AG09309 (cell line): ENCODE results near the gene CBARP.

ENCODE experiments used
- DNase-seq: peaks from one replicate; pipeline ENCODE4 v3.0.0-alpha.2; 2010; ENCODE audit warnings: low read depth
- H3K4me3 ChIP-seq: 2 replicates; pipeline ENCODE4 v1.5.1; 2011; ENCODE audit warnings: mild to moderate bottlenecking, low read depth, low read length, moderate library complexity; ENCODE audit not compliant: control insufficient read depth
- CTCF ChIP-seq: IDR thresholded peaks from 2 replicates; pipeline ENCODE4 v1.5.1; 2011; ENCODE audit warnings: mild to moderate bottlenecking, low read depth, low read length, inconsistent platforms; ENCODE audit not compliant: insufficient read depth, control insufficient read depth; ENCODE audit errors: missing control alignments

Gene CBARP

GRCh38 chr19:1262623-1263123, 24.9 kb upstream of the CBARP start:
- H3K4me3 ChIP-seq, result no peak overlapping the region
- DNase-seq, result no peak
- no peak for TF ChIP-seq CTCF

- H3K4me3 ChIP-seq, result peak overlapping the region; percentile 81
- no peak for DNase-seq
Observed at GRCh38 chr19:1261798-1262622, 24.2 kb upstream of the CBARP start.

GRCh38 chr19:1261538-1261797, 23.7 kb upstream of the CBARP start:
- DNase-seq, result no peak
- H3K4me3 ChIP-seq, result peak overlapping the region; percentile 81
- peak; percentile 24 for TF ChIP-seq CTCF

More at GRCh38 chr19:1261798-1262622, 24.2 kb upstream of the CBARP start:
- TF ChIP-seq CTCF, result no peak

- no peak for TF ChIP-seq CTCF
Observed at GRCh38 chr19:1260749-1261537, 23.1 kb upstream of the CBARP start.

GRCh38 chr19:1259876-1260748, 22.3 kb upstream of the CBARP start:
- no peak for TF ChIP-seq CTCF
- H3K4me3 ChIP-seq, result peak overlapping the region; percentile 20; the same call in 1 of the 2 replicates

More at GRCh38 chr19:1260749-1261537, 23.1 kb upstream of the CBARP start:
- peak; percentile 80 for DNase-seq
- H3K4me3 ChIP-seq, result peak overlapping the region; percentile 81

GRCh38 chr19:1259206-1259875, 21.5 kb upstream of the CBARP start:
- H3K4me3 ChIP-seq, result no peak overlapping the region
- DNase-seq, result no peak
- TF ChIP-seq CTCF, result no peak

More at GRCh38 chr19:1259876-1260748, 22.3 kb upstream of the CBARP start:
- DNase-seq, result no peak
